Peyer's patch (tissue), 4 donors: ENCODE data around the gene FGF12.

Source experiments
- CTCF ChIP-seq, 6 experiments: fragments of 450-650 bp in 4 of 6; fragments of 200-600 bp in 2 of 6; sonication (generic) in 1 of 6; IDR thresholded peaks; one replicate each; pipeline ENCODE4 v1.5.1; 2017 to 2019; ENCODE audit warnings: antibody characterized with exemption in 6 of 6, mild to moderate bottlenecking in 3 of 6, moderate library complexity in 1 of 6
- POLR2A ChIP-seq, 2 donors: fragments of 450-650 bp; IDR thresholded peaks; one replicate each; pipeline ENCODE4 v1.5.1; 2017; ENCODE audit warnings: antibody characterized with exemption in 2 of 2, mild to moderate bottlenecking in 2 of 2, moderate library complexity in 2 of 2

GRCh38 chr3:192326656-192327055 is 400.7 kb downstream of the FGF12 start:
- no peak for TF ChIP-seq POLR2A (IDR thresholded peaks at IDR 0.05)
- no peak for TF ChIP-seq CTCF (IDR thresholded peaks at IDR 0.05)
